ENCODE results near the gene CCM2L.

- no peak for TF ChIP-seq POLR2AphosphoS5 (IDR thresholded peaks at IDR 0.05; ENCODE audit: low read depth, low read length)
- no peak for TF ChIP-seq POLR2A (IDR thresholded peaks at IDR 0.05; ENCODE audit: low read depth, low read length)
- no peak for TF ChIP-seq TAF1 (IDR thresholded peaks at IDR 0.05; ENCODE audit: borderline replicate concordance, low read depth, low read length)
These were observed 70.5 kb downstream of the CCM2L start for GRCh38 chr20:32080783-32081182.
